Measurements from ENCODE around the gene ZDHHC14.

DNA sequence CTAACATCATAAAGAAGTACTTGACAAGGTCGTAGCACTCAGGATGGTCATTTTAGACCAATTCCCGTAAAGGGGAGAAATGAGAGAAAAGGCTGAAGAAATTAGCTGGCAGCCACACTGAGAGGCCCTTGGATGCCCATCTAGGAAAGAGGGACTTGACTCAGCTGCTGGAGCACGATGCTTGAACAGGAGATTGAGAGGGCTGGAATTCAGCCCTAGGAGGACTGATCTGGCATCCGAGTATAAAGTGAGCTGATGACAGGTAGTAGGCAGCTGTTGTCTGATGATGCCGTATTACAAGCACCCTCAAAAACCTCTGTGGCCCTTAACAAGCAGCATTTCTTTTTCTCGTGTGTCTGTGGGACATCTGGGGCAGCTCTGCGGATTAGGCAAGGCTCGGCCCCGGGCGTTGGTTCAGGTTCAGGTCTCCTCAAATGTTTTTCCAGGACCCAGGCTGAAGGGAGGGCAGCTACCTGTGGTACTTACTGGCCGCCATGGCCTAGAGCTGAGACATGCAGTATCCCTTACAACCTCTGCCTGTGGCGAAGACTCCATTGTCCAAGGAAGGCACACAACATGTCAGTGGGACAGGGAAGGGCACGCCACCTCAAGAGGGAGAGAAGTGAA, 222.4 kb downstream of the ZDHHC14 start:
- TF ChIP-seq CTCF (IDR thresholded peaks at IDR 0.05) (no peak), POLR2A (IDR thresholded peaks at IDR 0.05) (no peak)

Measured in vagina (tissue), 2 donors.